ENCODE measurements around the gene PTGES3.

- TF ChIP-seq CTCF (IDR thresholded peaks at IDR 0.05) (no peak), POLR2A (IDR thresholded peaks at IDR 0.05) (no peak), EP300 (IDR thresholded peaks at IDR 0.05) (no peak)
Observed at GRCh38 chr12:56637621-56638020, 50.5 kb downstream of the PTGES3 start.
